ENCODE measurements around the gene SERPING1. TPM values are rescaled to one million over a fixed set of nuclear protein-coding genes. Genes with fewer than 3 reads are reported as not detected.

Gene SERPING1
- total and polyA plus RNA-seq, 2 donors = 9.8 to 164 TPM

- WGBS = 6% methylated on average over 15 of the region's 15 CpGs
- Histone ChIP-seq H3K4me3 (ENCODE audit: low read length in 2 of 2) (peak overlapping the region; percentile 82), H3K9me3 (ENCODE audit: control insufficient read depth in 2 of 2, insufficient read depth in 1 of 2, low read length in 1 of 2) (no peaks in the 10 kb centered on the region), H3K36me3 (ENCODE audit: control insufficient read depth in 2 of 2, insufficient read depth in 2 of 2, low read length in 1 of 2) (peaks cover 0 to 3% of the 10 kb centered on the region in 2 donors), H3K27ac (ENCODE audit: low read depth in 1 of 2, low read length in 1 of 2) (peak overlapping the region; percentile 75 to 88), H3K4me1 (ENCODE audit: control insufficient read depth in 2 of 2, insufficient read depth in 2 of 2, low read length in 2 of 2) (peaks cover 17 to 44% of the 10 kb centered on the region in 2 donors), H3K27me3 (ENCODE audit: control insufficient read depth in 2 of 2, insufficient read depth in 1 of 2, low read length in 1 of 2) (no peaks in the 10 kb centered on the region)
- DNase-seq (ENCODE audit: low read depth in 6 of 9, low spot score in 9 of 9) = peak in 7 of 9 donors; percentile 70 to 94 (median 85)
Measured at GRCh38 chr11:57639321-57640067, 42.0 kb downstream of the SERPING1 start.

GRCh38 chr11:57640068-57640800 lies 42.7 kb downstream of the SERPING1 start:
- Histone ChIP-seq H3K4me1 (ENCODE audit: control insufficient read depth in 2 of 2, insufficient read depth in 2 of 2, low read length in 2 of 2) (peaks cover 17 to 51% of the 10 kb centered on the region in 2 donors), H3K27ac (ENCODE audit: low read depth in 1 of 2, low read length in 1 of 2) (peak overlapping the region; percentile 64 to 88), H3K4me3 (ENCODE audit: low read length in 2 of 2) (peak overlapping the region in 1 of 2 donors; percentile 82), H3K27me3 (ENCODE audit: control insufficient read depth in 2 of 2, insufficient read depth in 1 of 2, low read length in 1 of 2) (peaks cover 0 to 3% of the 10 kb centered on the region in 2 donors), H3K9me3 (ENCODE audit: control insufficient read depth in 2 of 2, insufficient read depth in 1 of 2, low read length in 1 of 2) (no peaks in the 10 kb centered on the region), H3K36me3 (ENCODE audit: control insufficient read depth in 2 of 2, insufficient read depth in 2 of 2, low read length in 1 of 2) (peaks cover 0 to 3% of the 10 kb centered on the region in 2 donors)
- 50% methylated on average over 9 of the region's 9 CpGs for WGBS
- peak in 1 of 9 donors; percentile 55 for DNase-seq (ENCODE audit: low read depth in 6 of 9, low spot score in 9 of 9)

- Histone ChIP-seq H3K27me3 (ENCODE audit: control insufficient read depth in 2 of 2, insufficient read depth in 1 of 2, low read length in 1 of 2) (peaks cover 6 to 13% of the 10 kb centered on the region in 2 donors), H3K9me3 (ENCODE audit: control insufficient read depth in 2 of 2, insufficient read depth in 1 of 2, low read length in 1 of 2) (no peaks in the 10 kb centered on the region), H3K4me1 (ENCODE audit: control insufficient read depth in 2 of 2, insufficient read depth in 2 of 2, low read length in 2 of 2) (peaks cover 17 to 61% of the 10 kb centered on the region in 2 donors), H3K36me3 (ENCODE audit: control insufficient read depth in 2 of 2, insufficient read depth in 2 of 2, low read length in 1 of 2) (peaks cover 0 to 3% of the 10 kb centered on the region in 2 donors), H3K4me3 (ENCODE audit: low read length in 2 of 2) (no peak overlapping the region), H3K27ac (ENCODE audit: low read depth in 1 of 2, low read length in 1 of 2) (peak overlapping the region; percentile 15 to 88)
- DNase-seq (ENCODE audit: low read depth in 6 of 9, low spot score in 9 of 9) = peak in 2 of 9 donors; percentile 74 to 85
- WGBS = 65% methylated on average over 7 of the region's 7 CpGs
Measured at GRCh38 chr11:57641011-57641807, 43.7 kb downstream of the SERPING1 start.

GRCh38 chr11:57643802-57644201 lies 46.3 kb downstream of the SERPING1 start:
- 97% methylated on average over 3 of the region's 3 CpGs for WGBS
- H3K27me3 ChIP-seq (ENCODE audit: control insufficient read depth in 2 of 2, insufficient read depth in 1 of 2, low read length in 1 of 2) = peaks cover 22 to 39% of the 10 kb centered on the region in 2 donors
- no peak overlapping the region for H3K27ac ChIP-seq (ENCODE audit: low read depth in 1 of 2, low read length in 1 of 2)
- peaks cover 0 to 5% of the 10 kb centered on the region in 2 donors for H3K9me3 ChIP-seq (ENCODE audit: control insufficient read depth in 2 of 2, insufficient read depth in 1 of 2, low read length in 1 of 2)
- DNase-seq (ENCODE audit: low read depth in 6 of 9, low spot score in 9 of 9) = no peak
- peaks cover 30 to 73% of the 10 kb centered on the region in 2 donors for H3K4me1 ChIP-seq (ENCODE audit: control insufficient read depth in 2 of 2, insufficient read depth in 2 of 2, low read length in 2 of 2)
- H3K36me3 ChIP-seq (ENCODE audit: control insufficient read depth in 2 of 2, insufficient read depth in 2 of 2, low read length in 1 of 2) = peaks cover 0 to 3% of the 10 kb centered on the region in 2 donors
- H3K4me3 ChIP-seq (ENCODE audit: low read length in 2 of 2) = no peak overlapping the region

GRCh38 chr11:57644748-57645688 lies 47.5 kb downstream of the SERPING1 start:
- Histone ChIP-seq H3K36me3 (ENCODE audit: control insufficient read depth in 2 of 2, insufficient read depth in 2 of 2, low read length in 1 of 2) (peaks cover 0 to 3% of the 10 kb centered on the region in 2 donors), H3K27me3 (ENCODE audit: control insufficient read depth in 2 of 2, insufficient read depth in 1 of 2, low read length in 1 of 2) (peaks cover 22 to 48% of the 10 kb centered on the region in 2 donors), H3K27ac (ENCODE audit: low read depth in 1 of 2, low read length in 1 of 2) (no peak overlapping the region), H3K4me3 (ENCODE audit: low read length in 2 of 2) (no peak overlapping the region), H3K4me1 (ENCODE audit: control insufficient read depth in 2 of 2, insufficient read depth in 2 of 2, low read length in 2 of 2) (peaks cover 33 to 74% of the 10 kb centered on the region in 2 donors), H3K9me3 (ENCODE audit: control insufficient read depth in 2 of 2, insufficient read depth in 1 of 2, low read length in 1 of 2) (peaks cover 0 to 5% of the 10 kb centered on the region in 2 donors)
- 27% methylated on average over 17 of the region's 17 CpGs for WGBS
- DNase-seq (ENCODE audit: low read depth in 6 of 9, low spot score in 9 of 9) = peak in 6 of 9 donors; percentile 75 to 92 (median 84)

GRCh38 chr11:57645689-57646085 lies 48.2 kb downstream of the SERPING1 start:
- Histone ChIP-seq H3K4me3 (ENCODE audit: low read length in 2 of 2) (no peak overlapping the region), H3K36me3 (ENCODE audit: control insufficient read depth in 2 of 2, insufficient read depth in 2 of 2, low read length in 1 of 2) (peaks cover 0 to 3% of the 10 kb centered on the region in 2 donors), H3K27ac (ENCODE audit: low read depth in 1 of 2, low read length in 1 of 2) (no peak overlapping the region), H3K9me3 (ENCODE audit: control insufficient read depth in 2 of 2, insufficient read depth in 1 of 2, low read length in 1 of 2) (peaks cover 0 to 5% of the 10 kb centered on the region in 2 donors), H3K27me3 (ENCODE audit: control insufficient read depth in 2 of 2, insufficient read depth in 1 of 2, low read length in 1 of 2) (peaks cover 22 to 52% of the 10 kb centered on the region in 2 donors), H3K4me1 (ENCODE audit: control insufficient read depth in 2 of 2, insufficient read depth in 2 of 2, low read length in 2 of 2) (peaks cover 31 to 73% of the 10 kb centered on the region in 2 donors)
- WGBS = 28% methylated on average over 5 of the region's 5 CpGs
- DNase-seq (ENCODE audit: low read depth in 6 of 9, low spot score in 9 of 9) = no peak

- H3K9me3 ChIP-seq (ENCODE audit: control insufficient read depth in 2 of 2, insufficient read depth in 1 of 2, low read length in 1 of 2) = peaks cover 0 to 5% of the 10 kb centered on the region in 2 donors
- H3K36me3 ChIP-seq (ENCODE audit: control insufficient read depth in 2 of 2, insufficient read depth in 2 of 2, low read length in 1 of 2) = peaks cover 0 to 3% of the 10 kb centered on the region in 2 donors
- peaks cover 22 to 52% of the 10 kb centered on the region in 2 donors for H3K27me3 ChIP-seq (ENCODE audit: control insufficient read depth in 2 of 2, insufficient read depth in 1 of 2, low read length in 1 of 2)
- H3K27ac ChIP-seq (ENCODE audit: low read depth in 1 of 2, low read length in 1 of 2) = no peak overlapping the region
- no peak overlapping the region for H3K4me3 ChIP-seq (ENCODE audit: low read length in 2 of 2)
- WGBS = 35% methylated on average over 10 of the region's 10 CpGs
- no peak for DNase-seq (ENCODE audit: low read depth in 6 of 9, low spot score in 9 of 9)
- peaks cover 29 to 67% of the 10 kb centered on the region in 2 donors for H3K4me1 ChIP-seq (ENCODE audit: control insufficient read depth in 2 of 2, insufficient read depth in 2 of 2, low read length in 2 of 2)
Measured at GRCh38 chr11:57646194-57646798, 48.8 kb downstream of the SERPING1 start.

Data from thymus (tissue), 11 donors.